Measurements from ENCODE around the gene BORCS6. TPM values are rescaled to one million over a fixed set of nuclear protein-coding genes. Genes with fewer than 3 reads are reported as not detected.

Gene BORCS6
- polyA plus RNA-seq (2013, experiment 1 of 4), result 3.2 TPM
- 3.4 TPM for polyA plus RNA-seq (2013, experiment 2 of 4)
- 2.9 TPM for polyA plus RNA-seq (2013, experiment 3 of 4)
- 3.1 TPM for polyA plus RNA-seq (2013, experiment 4 of 4)

- 0% methylated on average over 70 of the region's 70 CpGs for WGBS, 2 experiments
- H3K27ac ChIP-seq (ENCODE audit: insufficient read depth, low read depth, low read length, poor library complexity, severe bottlenecking), result no peak within 1 kb of the TSS
- no peaks in the 10 kb centered on the region for H3K36me3 ChIP-seq (ENCODE audit: control insufficient read depth, insufficient read depth, low read length)
- H3K4me3 ChIP-seq (ENCODE audit: insufficient read depth, low read depth, low read length), result peak within 1 kb of the TSS; percentile 58
- peaks cover 21% of the 10 kb centered on the region for H3K27me3 ChIP-seq (ENCODE audit: control insufficient read depth, insufficient read depth, low read length, poor library complexity, severe bottlenecking)
- H3K4me1 ChIP-seq (ENCODE audit: control insufficient read depth, insufficient read depth, low read length), result peaks cover 17% of the 10 kb centered on the region
- no peaks in the 10 kb centered on the region for H3K9me3 ChIP-seq (ENCODE audit: control insufficient read depth, low read length)
Observed at GRCh38 chr17:8189711-8190477, at the start of gene BORCS6. TSS of gene BORCS6 (minus strand) at chr17:8190180. CDS start at chr17:8190140, 40 bp downstream.

DNA sequence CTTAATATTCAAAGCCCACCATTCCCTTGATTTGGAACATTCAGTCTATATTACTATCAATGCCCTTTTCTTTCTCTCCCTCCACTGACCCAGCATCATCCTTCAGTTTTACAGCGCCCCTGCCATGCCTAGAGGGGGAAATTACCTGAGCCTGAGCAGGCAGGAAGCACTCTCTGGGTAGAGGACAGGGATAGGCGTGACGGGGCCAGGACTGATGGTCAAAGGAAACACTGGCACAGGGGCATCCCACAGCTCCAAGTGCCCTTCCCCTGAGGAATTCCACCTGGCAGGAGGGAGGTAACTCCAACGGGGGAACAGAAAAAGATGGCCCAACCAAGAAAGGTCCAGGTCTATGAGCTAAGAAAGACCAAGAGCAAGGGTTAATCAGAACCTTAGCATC is 47.9 kb upstream of the BORCS6 start:
- Histone ChIP-seq H3K9me3 (ENCODE audit: control insufficient read depth, low read length) (no peaks in the 10 kb centered on the region), H3K36me3 (ENCODE audit: control insufficient read depth, insufficient read depth, low read length) (peaks cover 29% of the 10 kb centered on the region), H3K4me3 (ENCODE audit: insufficient read depth, low read depth, low read length) (no peak overlapping the region), H3K27me3 (ENCODE audit: control insufficient read depth, insufficient read depth, low read length, poor library complexity, severe bottlenecking) (no peaks in the 10 kb centered on the region), H3K4me1 (ENCODE audit: control insufficient read depth, insufficient read depth, low read length) (no peaks in the 10 kb centered on the region), H3K27ac (ENCODE audit: insufficient read depth, low read depth, low read length, poor library complexity, severe bottlenecking) (no peak overlapping the region)
- WGBS, 2 experiments, result 87 to 92% methylated on average over 4 of the region's 4 CpGs

DNA sequence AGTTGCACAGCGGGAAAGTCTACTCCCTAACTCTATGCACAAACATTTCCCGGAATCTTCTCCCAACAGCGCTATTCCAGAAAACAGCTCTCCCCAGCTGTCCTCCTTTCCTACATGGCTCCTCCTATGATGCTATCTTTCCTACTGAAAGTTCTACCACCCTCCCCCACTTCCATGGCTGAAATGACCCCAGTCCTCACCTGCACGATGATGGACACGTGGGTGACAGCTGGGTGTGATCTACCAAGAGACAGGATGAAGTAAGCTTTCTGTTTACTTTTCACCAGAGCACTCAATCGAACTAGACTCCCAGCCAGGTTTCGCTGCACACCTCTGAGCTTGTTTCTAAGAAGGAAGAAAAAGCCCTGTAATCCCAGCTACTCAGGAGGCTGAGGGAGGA is 47.2 kb upstream of the BORCS6 start:
- H3K27ac ChIP-seq (ENCODE audit: insufficient read depth, low read depth, low read length, poor library complexity, severe bottlenecking), result no peak overlapping the region
- WGBS, 2 experiments, result 94 to 96% methylated on average over 7 of the region's 7 CpGs
- H3K4me1 ChIP-seq (ENCODE audit: control insufficient read depth, insufficient read depth, low read length), result no peaks in the 10 kb centered on the region
- H3K27me3 ChIP-seq (ENCODE audit: control insufficient read depth, insufficient read depth, low read length, poor library complexity, severe bottlenecking), result no peaks in the 10 kb centered on the region
- no peaks in the 10 kb centered on the region for H3K9me3 ChIP-seq (ENCODE audit: control insufficient read depth, low read length)
- no peak overlapping the region for H3K4me3 ChIP-seq (ENCODE audit: insufficient read depth, low read depth, low read length)
- peaks cover 35% of the 10 kb centered on the region for H3K36me3 ChIP-seq (ENCODE audit: control insufficient read depth, insufficient read depth, low read length)

DNA sequence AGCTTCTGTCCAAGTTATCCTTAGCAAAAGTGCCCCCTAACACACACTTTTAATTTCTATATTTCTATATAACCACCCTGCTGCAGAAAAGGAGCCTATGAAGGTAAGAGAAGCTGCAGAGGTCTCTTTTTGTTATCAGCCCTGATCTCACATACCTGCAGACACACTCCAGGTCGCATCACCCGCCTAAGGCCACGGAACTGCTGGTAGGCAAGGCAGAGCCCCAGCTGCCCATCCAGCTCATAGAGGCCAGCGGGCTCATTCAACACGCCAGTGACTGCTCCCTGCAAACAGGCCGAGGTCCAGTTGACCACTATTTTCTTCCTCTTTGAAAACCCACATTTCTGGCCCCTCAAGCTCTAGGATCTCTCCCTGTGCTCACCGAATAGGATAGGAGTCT is 45.7 kb upstream of the BORCS6 start:
- 94 to 96% methylated on average over 7 of the region's 7 CpGs for WGBS, 2 experiments
- Histone ChIP-seq H3K27me3 (ENCODE audit: control insufficient read depth, insufficient read depth, low read length, poor library complexity, severe bottlenecking) (no peaks in the 10 kb centered on the region), H3K4me3 (ENCODE audit: insufficient read depth, low read depth, low read length) (no peak overlapping the region), H3K4me1 (ENCODE audit: control insufficient read depth, insufficient read depth, low read length) (no peaks in the 10 kb centered on the region), H3K27ac (ENCODE audit: insufficient read depth, low read depth, low read length, poor library complexity, severe bottlenecking) (no peak overlapping the region), H3K9me3 (ENCODE audit: control insufficient read depth, low read length) (no peaks in the 10 kb centered on the region), H3K36me3 (ENCODE audit: control insufficient read depth, insufficient read depth, low read length) (peaks cover 49% of the 10 kb centered on the region)

DNA sequence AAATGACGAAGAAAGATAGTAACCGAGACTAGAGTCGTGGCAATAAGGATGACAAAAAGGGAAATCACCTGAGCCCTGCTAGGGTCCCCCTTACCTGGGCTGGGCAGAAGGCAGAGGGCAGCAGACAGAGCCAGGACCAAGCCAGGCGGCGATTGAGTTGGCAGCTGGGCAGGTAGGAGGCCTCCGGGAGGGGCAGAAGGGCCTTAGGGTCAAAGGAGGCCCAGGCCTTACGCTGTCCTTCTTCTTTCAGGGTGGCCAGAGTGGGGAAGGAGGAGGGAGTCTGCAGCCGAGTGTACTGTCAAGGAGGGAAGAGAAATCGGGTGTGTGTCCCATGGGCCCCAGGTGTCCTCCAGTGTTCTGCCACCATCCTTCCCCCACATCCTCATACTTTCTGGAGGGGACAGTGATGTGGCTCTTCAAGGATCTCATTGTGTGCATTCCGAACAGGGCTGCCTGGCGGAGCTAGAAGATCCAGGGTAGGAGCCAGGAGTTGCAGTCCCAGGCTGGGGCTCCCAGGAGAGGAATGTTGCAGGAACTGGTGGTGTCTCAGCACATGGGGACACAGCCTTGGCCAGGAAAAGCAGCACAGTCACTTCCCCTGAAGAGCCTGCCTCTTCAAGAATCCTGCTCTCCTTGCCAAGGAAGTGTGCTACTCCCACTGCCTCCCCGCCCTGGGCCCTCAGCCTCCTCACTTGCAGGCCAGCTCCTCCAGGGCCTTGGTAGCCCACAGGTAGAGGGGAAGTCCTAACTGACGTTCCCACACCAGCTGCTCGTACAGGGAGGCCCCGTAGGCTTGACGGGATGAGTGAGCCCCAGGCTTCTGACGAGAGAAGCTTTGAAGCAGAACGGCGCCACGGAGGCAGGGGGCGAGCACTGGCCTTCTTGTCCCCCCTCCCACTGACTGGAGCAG is 44.6 kb upstream of the BORCS6 start:
- Histone ChIP-seq H3K36me3 (ENCODE audit: control insufficient read depth, insufficient read depth, low read length) (peaks cover 58% of the 10 kb centered on the region), H3K9me3 (ENCODE audit: control insufficient read depth, low read length) (no peaks in the 10 kb centered on the region), H3K27ac (ENCODE audit: insufficient read depth, low read depth, low read length, poor library complexity, severe bottlenecking) (no peak overlapping the region), H3K4me1 (ENCODE audit: control insufficient read depth, insufficient read depth, low read length) (no peaks in the 10 kb centered on the region), H3K27me3 (ENCODE audit: control insufficient read depth, insufficient read depth, low read length, poor library complexity, severe bottlenecking) (no peaks in the 10 kb centered on the region), H3K4me3 (ENCODE audit: insufficient read depth, low read depth, low read length) (no peak overlapping the region)
- 93 to 95% methylated on average over 20 to 21 of the region's 21 CpGs for WGBS, 2 experiments

DNA sequence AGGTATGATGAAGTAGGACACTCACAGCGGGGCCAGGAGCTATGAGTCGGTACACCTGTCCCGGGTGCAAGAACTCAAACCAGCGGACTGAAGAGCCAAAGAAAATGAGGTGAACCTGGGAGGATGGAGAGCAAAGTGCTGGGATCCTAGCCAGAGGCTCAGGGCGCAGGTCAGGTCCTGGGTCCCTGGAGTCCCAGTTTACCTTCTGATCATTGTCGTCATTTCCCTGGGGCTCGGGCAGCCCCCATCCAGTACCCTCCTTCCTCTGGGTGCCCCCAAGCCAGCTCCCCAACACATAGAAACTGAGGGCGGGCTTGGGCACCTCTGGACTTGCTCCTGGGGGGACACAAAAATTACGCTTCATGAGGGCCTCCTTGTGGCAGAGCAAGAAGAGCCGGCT is 41.7 kb upstream of the BORCS6 start:
- Histone ChIP-seq H3K27ac (ENCODE audit: insufficient read depth, low read depth, low read length, poor library complexity, severe bottlenecking) (no peak overlapping the region), H3K36me3 (ENCODE audit: control insufficient read depth, insufficient read depth, low read length) (peaks cover 65% of the 10 kb centered on the region)
- 93 to 96% methylated on average over 10 of the region's 10 CpGs for WGBS, 2 experiments

GRCh38 chr17:8227238-8227581 is 37.2 kb upstream of the BORCS6 start:
- 91% methylated on average over 4 of the region's 4 CpGs for WGBS, 2 experiments
- H3K27ac ChIP-seq (ENCODE audit: insufficient read depth, low read depth, low read length, poor library complexity, severe bottlenecking), result no peak overlapping the region
- no peaks in the 10 kb centered on the region for H3K27me3 ChIP-seq (ENCODE audit: control insufficient read depth, insufficient read depth, low read length, poor library complexity, severe bottlenecking)

More for the DNA sequence above, 41.7 kb upstream of the BORCS6 start:
- H3K9me3 ChIP-seq (ENCODE audit: control insufficient read depth, low read length), result no peaks in the 10 kb centered on the region
- H3K27me3 ChIP-seq (ENCODE audit: control insufficient read depth, insufficient read depth, low read length, poor library complexity, severe bottlenecking), result no peaks in the 10 kb centered on the region
- no peaks in the 10 kb centered on the region for H3K4me1 ChIP-seq (ENCODE audit: control insufficient read depth, insufficient read depth, low read length)
- no peak overlapping the region for H3K4me3 ChIP-seq (ENCODE audit: insufficient read depth, low read depth, low read length)

GRCh38 chr17:8226536-8227237 is 36.7 kb upstream of the BORCS6 start:
- H3K27ac ChIP-seq (ENCODE audit: insufficient read depth, low read depth, low read length, poor library complexity, severe bottlenecking), result peak overlapping the region; percentile 73
- H3K4me3 ChIP-seq (ENCODE audit: insufficient read depth, low read depth, low read length), result peak overlapping the region; percentile 54

More at GRCh38 chr17:8227238-8227581, 37.2 kb upstream of the BORCS6 start:
- Histone ChIP-seq H3K36me3 (ENCODE audit: control insufficient read depth, insufficient read depth, low read length) (peaks cover 30% of the 10 kb centered on the region), H3K4me1 (ENCODE audit: control insufficient read depth, insufficient read depth, low read length) (no peaks in the 10 kb centered on the region), H3K9me3 (ENCODE audit: control insufficient read depth, low read length) (no peaks in the 10 kb centered on the region), H3K4me3 (ENCODE audit: insufficient read depth, low read depth, low read length) (peak overlapping the region; percentile 54)

GRCh38 chr17:8225813-8226535 is 36.0 kb upstream of the BORCS6 start:
- Histone ChIP-seq H3K36me3 (ENCODE audit: control insufficient read depth, insufficient read depth, low read length) (peaks cover 18% of the 10 kb centered on the region), H3K27ac (ENCODE audit: insufficient read depth, low read depth, low read length, poor library complexity, severe bottlenecking) (peak overlapping the region; percentile 73), H3K27me3 (ENCODE audit: control insufficient read depth, insufficient read depth, low read length, poor library complexity, severe bottlenecking) (no peaks in the 10 kb centered on the region), H3K9me3 (ENCODE audit: control insufficient read depth, low read length) (no peaks in the 10 kb centered on the region), H3K4me1 (ENCODE audit: control insufficient read depth, insufficient read depth, low read length) (no peaks in the 10 kb centered on the region), H3K4me3 (ENCODE audit: insufficient read depth, low read depth, low read length) (peak overlapping the region; percentile 54)
- 41 to 42% methylated on average over 20 of the region's 20 CpGs for WGBS, 2 experiments

More at GRCh38 chr17:8226536-8227237, 36.7 kb upstream of the BORCS6 start:
- Histone ChIP-seq H3K27me3 (ENCODE audit: control insufficient read depth, insufficient read depth, low read length, poor library complexity, severe bottlenecking) (no peaks in the 10 kb centered on the region), H3K4me1 (ENCODE audit: control insufficient read depth, insufficient read depth, low read length) (no peaks in the 10 kb centered on the region), H3K9me3 (ENCODE audit: control insufficient read depth, low read length) (no peaks in the 10 kb centered on the region), H3K36me3 (ENCODE audit: control insufficient read depth, insufficient read depth, low read length) (peaks cover 25% of the 10 kb centered on the region)
- 6 to 7% methylated on average over 31 to 32 of the region's 32 CpGs for WGBS, 2 experiments
